GM13977 (cell line): ENCODE results near the gene SCAMP1.

Experiments used
- DNase-seq: peaks from one replicate; pipeline ENCODE4 v3.0.0; 2012; ENCODE audit warnings: low spot score
- CTCF ChIP-seq: IDR thresholded peaks from 2 replicates; pipeline ENCODE4 v1.5.1; 2012; ENCODE audit warnings: mild to moderate bottlenecking, control low read depth; ENCODE audit not compliant: insufficient read depth; ENCODE audit errors: extremely low read depth, missing control alignments
- in situ Hi-C: fragments of 300-500 bp; cut with MboI; formaldehyde crosslinking; loops from one replicate; pipeline ENCODE4 v1.12.0; 2022; ENCODE audit warnings: low sequenced_read_pairs, low pct_unique_long_range_greater_than_20kb, mixed read lengths, inconsistent platforms; ENCODE audit not compliant: unreplicated experiment

Gene SCAMP1

GRCh38 chr5:78501411-78502352 is 141.3 kb downstream of the SCAMP1 start:
- no peak for DNase-seq
- no peak for TF ChIP-seq CTCF
- in situ Hi-C loops: no loop called here

DNA sequence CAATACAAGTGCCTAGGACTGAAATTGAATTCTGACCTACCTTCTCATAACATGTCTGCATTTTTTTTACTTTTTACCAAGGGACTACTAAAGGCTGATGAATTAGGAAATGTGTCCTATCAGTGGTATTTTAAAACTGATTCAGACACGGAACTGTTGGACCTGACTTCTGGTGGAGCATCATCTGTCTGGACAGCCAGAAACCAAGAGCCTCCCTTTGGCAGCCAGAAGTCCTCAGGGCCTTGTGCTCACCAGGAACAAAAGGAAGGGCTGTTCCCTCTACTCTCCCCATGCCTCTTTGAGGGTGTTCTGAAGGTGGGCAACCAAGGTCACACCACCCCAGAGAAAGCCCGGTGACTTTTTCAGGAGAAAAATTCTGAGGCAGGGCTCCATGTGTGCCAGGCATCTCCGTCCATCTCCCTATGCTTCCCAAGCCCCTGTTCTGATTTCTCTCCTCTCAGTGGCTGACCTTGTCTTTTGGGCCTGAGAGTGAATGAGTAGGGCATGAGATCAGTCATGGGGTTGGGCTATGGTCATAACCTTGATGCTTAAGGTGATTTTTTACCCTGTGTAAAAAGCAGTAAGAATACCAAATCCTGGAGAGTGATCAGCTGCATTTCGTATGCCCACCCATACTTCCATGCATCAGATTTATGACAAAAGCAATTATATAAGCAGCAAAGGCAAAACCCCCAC is 143.7 kb downstream of the SCAMP1 start:
- in situ Hi-C loops: no loop called here
- no peak for TF ChIP-seq CTCF
- DNase-seq: no peak

DNA sequence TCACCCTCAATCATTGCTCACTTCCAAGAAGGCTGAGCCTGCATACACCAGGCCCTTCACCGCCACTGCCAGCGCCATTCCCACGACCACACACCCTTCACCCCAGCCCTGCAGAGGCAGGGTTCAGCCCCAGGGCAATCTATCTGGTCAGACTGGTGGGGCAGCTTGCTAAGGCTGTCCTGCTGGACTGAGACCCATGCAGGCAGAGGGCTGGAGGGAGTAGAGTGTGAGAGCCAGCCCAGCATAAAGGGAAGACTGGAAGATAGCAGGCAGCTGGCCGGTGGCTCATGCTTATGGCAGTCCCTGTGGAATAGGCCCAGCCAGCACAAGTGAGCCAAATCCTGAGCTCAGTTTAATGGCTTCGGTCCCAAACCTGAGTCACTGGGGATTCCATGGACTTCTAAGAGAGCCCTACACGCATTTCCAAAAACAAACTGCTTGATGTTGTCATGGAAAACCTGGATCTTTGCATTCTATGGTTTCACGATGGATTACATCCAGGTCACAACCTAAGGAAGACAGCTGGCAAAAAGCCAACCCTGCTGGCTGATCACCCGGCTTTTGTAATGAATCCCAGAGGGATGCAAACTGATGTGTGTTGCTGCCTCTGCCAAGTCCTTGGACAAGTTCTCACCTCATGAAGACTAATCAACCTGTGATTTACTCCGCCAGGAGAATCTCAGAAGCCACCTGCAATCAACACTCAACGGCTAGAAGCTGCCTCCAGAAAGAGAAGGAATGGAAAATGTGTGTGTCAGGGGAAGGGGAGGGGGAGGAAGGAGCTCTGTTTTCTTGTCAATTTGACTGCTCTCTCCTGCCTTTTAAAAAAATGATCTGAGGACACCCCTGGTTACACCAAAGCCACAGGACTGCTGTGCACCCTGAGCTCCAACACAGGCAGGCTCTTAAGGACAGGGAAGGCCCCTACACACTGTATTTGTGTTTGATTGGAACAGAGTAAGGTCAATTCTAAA is 144.6 kb downstream of the SCAMP1 start:
- DNase-seq: no peak
- in situ Hi-C loops: no loop called here
- TF ChIP-seq CTCF: no peak

- no peak for TF ChIP-seq CTCF
These were observed 145.4 kb downstream of the SCAMP1 start for GRCh38 chr5:78505860-78506259.

DNA sequence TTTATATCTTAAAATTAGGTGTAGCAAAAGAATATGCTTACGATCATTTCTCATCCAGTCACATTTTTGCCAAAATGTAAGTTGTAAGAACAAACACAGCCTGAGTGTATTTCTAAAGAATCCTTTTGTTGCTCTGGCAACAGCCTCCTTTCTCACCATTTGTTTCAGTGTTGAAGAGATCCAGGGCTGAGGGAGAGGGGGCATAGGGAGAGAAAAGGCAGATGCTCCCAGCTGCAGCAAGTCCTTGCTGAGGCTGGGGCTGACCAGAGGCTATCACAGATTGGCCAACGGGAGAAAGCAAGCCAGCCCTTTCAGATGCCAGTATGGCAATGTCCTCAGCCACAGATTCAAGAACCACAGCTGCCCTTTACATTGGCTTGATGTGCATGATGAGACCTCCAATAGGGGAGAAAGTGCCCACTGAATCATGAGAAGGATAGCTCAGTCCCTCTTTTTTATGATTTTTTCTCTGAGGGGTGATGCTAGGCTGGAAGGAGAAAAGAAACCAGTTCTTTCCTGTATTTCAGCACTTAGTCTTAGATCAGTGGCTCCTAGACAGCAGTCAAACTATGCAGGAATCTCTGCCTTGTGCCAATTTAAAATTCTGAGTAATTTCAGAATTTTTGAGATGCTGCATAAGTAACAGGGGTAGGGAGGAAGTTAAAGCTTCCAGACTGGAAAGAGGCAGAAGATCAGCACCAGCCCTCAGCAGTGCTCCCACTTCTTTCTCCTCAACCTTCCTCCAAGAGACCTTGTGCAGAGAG is 146.0 kb downstream of the SCAMP1 start:
- no peak for DNase-seq
- in situ Hi-C loops: no loop called here

More at GRCh38 chr5:78505860-78506259, 145.4 kb downstream of the SCAMP1 start:
- in situ Hi-C loops: no loop called here
- DNase-seq: no peak

More for the DNA sequence above, 146.0 kb downstream of the SCAMP1 start:
- no peak for TF ChIP-seq CTCF
